IPS-11a (cell line): Measurements from ENCODE around the gene AGMO.
A peak's percentile ranks its signal among the peaks of the same experiment; 100 is the strongest.
"Not testable (repeated sequence)": the region's sequence is repeated elsewhere in the genome, so short reads cannot be mapped to it uniquely, and the experiment has no call there.

Source experiments
- H3K4me3 ChIP-seq: one replicate; pipeline ENCODE4 v1.5.1; 2013; ENCODE audit warnings: low read depth, low read length, control low read depth

The AGMO gene

DNA sequence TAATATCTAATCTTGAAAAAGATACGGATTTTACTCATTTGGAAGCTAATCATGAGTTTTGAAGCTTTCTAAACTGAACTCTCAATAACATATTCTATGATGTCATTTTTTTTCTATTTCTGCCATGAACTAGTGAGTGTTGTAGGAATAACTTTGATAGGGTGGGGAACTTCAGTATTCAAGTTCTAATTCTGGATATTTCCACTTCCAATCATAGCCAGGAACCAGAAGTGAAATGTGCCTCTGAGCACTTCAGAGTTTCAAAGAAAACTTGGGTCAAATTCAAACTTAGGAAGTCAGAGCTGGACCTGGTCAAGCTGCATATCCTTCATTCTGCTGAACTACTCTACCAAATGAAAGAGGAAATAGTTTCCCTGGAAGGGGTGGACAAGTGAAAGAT is 847 bp downstream of the AGMO start:
- no peak overlapping the region for H3K4me3 ChIP-seq

DNA sequence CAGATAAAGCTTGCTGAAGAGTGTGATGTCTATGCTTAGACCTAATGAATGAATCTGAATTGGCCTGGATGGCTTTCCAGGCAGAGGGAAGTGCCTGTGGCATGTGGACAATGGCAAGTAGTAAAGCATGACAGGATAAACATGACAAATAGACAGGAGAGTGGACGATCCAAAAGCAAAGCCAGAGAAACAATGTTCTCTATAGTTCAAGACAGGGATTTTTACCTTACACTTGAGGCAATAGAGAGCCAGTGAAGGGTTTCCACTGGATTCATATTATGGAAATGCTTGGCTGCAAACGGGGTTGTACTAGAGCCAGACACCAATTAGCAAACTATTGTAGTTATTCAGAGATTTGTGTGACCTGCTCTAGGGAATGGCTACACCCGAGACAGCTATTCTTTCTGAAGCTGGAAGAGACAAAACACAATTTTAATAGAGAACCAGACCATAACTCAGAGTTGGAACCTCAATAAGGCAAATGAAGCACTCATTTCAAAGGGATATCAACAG is 2.3 kb downstream of the AGMO start:
- H3K4me3 ChIP-seq: no peak overlapping the region

DNA sequence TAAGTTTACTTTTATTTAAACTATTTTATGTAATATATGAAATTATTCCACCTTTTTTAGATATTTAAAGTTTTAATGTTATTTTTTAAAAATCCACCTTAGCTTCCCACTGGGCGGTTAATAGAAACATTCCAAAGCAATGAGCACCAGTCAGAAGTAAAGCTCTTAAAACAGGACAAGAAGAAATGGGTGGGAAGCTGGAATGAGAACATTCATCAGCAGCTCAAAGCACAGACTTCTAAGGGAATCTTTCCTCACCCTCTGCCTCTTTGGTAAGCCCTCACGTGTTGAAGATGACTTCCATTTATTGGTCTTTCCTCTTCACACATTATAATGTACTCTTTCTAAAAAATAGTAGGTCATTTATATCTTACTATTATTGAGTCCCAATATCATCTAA is 3.1 kb downstream of the AGMO start:
- no peak overlapping the region for H3K4me3 ChIP-seq

DNA sequence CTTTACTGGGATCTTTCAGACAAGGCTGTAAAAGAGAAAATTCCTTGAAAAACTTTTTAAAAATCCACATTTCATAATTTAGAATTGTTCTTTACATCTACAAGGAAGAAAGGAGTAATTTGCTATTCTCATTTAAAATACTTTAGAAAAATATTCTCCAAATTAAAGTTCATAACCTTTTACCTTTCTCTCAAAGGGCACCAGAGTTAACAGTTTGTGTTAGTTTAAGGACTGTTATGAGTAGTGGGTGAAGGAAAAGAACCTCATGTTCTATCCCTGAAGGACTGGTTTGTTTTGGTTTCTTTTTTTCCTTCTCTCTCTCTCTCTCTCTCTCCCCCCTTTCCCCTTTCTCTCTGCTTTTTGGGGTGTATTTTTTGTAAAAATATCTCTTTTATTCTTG is 4.1 kb downstream of the AGMO start:
- no peak overlapping the region for H3K4me3 ChIP-seq

DNA sequence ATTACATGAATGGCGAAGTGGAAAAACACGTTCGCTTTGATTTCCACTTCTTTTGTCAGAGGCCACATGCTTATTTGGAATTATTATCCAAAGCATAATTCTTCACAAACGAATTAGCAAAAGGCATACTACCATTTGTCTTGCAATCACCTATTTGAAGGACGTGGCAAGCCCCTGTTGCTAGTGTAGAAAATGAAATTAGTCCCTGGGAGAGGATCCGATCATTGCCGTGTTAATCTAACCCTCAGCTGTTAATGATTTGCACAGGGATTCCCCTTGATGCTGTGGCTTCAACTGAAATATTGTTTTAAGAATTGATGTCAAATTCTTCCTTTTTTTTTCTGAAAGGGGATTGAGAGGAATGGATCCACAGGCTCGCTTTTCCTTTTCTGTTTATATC is 4.6 kb downstream of the AGMO start:
- H3K4me3 ChIP-seq: no peak overlapping the region

DNA sequence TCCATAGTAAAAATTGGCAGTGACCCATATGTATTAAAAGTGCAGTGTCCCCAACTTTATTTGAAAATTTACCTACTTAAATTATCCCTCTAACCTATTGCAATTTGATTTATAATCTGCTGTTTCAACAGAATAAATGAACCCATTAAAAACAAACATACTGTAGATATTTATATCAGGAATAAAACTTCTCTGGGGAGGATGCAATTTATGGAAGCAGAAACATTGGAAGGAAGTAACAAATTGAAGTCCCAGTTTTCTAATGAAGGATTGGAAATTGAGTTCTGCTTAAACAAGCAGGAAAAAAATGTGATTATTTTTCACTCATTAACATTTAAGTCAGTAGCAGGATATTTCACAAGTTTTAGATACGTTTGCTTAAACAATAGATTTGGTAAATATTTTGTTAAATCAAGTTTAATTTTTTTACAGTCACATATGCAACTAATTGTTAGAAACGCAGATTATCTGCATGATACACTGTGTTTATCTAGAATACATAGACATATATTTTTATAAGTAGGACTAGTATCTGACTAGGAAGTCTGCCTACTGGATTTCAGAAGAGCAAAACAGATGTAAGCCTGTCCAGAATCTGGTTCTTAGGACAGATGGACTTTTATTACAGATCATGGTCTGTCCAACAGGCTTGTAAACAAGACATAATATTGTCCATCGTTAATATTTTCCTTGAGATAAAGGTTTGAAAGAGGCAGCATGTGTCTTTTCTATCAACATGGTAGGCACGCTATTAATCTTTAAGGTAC is 5.3 kb downstream of the AGMO start:
- H3K4me3 ChIP-seq: no peak overlapping the region

DNA sequence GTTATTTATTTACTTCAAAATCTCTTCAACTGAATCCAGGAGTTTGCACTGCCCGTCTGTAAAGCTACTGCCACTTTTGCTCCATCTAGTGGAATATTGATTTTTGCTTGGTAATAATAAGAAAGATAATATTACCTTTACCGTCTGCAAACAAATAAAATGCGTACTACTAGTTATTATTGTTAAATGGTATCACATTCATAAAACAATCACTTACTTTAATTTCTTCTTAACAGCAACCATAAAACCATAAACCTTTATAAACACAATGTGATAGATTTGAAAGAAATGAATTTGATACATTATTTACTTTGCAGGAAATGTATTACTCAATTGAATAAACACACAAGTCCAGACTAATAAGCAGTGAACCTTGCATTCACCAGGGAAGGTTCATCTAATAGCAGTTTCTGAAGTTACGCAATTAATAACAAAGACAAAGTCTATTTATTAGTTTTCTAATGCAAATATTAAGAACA is 6.4 kb downstream of the AGMO start:
- H3K4me3 ChIP-seq: no peak overlapping the region

DNA sequence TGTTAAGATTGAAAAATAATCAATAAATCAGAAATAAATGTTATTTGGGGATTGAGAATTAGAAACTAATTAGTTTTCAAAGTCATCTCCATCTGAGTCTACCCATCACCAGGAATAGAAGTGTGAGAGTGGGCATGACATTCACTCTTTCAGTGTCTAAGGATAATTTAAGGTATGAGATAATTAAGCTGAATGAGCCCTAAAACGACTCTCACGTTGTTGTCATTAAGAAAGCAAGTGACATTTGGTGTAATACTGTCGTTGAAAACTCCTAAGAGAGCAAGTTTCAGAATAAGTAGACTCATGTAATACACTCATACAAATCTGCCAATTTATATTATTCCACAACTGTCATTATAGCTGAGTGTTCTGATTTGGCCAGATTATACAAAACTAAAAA is 7.1 kb downstream of the AGMO start:
- no peak overlapping the region for H3K4me3 ChIP-seq

DNA sequence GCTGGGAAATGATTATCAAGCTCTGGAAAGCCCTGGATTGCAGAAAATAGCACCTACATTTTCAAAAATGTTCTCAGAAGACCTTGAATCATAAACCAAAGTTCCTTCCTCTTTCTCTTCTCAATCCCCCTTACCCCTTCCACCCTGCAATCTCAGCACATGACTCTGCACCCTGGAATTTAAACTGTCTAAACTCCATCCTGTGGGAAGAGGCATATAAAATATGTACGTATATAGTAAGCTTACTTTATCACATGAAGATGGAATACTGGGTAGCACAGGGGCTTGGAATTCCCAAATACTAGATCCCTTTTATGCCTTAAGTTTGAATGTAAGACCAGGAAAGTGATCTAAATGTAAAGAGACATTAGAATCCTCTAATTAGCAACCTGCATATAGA is 7.7 kb downstream of the AGMO start:
- H3K4me3 ChIP-seq: no peak overlapping the region

DNA sequence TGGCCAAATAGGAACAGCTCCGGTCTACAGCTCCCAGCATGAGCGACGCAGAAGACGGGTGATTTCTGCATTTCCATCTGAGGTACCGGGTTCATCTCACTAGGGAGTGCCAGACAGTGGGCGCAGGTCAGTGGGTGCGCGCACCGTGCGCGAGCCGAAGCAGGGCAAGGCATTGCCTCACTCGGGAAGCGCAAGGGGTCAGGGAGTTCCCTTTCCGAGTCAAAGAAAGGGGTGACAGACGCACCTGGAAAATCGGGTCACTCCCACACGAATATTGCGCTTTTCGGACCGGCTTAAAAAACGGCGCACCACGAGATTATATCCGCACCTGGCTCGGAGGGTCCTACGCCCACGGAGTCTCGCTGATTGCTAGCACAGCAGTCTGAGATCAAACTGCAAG is 14.5 kb downstream of the AGMO start:
- H3K4me3 ChIP-seq: peak overlapping the region; percentile 8

DNA sequence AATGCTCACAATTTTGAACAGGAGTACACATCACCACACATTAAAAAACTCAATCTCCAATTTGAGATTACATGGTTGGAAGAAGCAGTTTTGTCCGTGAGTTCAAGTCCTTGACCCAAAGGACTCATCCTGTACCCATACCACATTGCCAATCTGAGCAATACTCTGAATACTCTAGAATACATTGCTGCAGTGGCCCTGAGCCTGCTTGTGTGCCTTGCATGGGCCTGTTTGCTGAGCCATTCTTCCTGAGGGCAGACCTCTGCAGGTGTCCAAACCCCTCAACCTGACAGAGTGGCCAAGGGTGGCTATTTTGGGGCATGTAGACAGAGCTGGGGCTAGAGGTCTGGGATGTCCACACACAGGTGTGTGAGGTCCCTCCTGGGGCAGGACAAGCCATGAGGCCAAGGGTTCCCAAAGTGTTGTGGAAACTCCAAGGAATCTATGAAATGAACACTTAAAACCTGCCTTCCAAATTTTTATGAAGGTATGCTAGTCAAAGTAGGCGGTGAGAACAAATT is 15.5 kb downstream of the AGMO start:
- H3K4me3 ChIP-seq: no peak overlapping the region

DNA sequence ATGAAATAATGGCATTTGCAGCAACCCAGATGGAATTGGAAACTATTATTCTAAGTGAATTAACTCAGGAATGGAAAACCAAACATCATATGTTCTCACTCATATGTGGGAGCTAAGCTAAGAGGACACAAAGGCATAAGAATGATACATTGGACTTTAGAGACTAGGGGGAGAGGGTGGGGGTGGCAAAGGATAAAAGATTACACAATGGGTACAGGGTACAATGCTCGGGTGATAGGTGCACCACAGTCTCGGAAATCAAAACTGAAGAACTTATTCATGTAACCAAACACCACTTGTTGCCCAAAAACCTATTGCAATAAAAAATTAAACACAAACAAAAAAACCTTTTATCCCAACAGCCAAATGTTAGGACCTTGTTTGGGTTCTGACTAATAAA is 17.8 kb downstream of the AGMO start:
- H3K4me3 ChIP-seq: no peak overlapping the region

DNA sequence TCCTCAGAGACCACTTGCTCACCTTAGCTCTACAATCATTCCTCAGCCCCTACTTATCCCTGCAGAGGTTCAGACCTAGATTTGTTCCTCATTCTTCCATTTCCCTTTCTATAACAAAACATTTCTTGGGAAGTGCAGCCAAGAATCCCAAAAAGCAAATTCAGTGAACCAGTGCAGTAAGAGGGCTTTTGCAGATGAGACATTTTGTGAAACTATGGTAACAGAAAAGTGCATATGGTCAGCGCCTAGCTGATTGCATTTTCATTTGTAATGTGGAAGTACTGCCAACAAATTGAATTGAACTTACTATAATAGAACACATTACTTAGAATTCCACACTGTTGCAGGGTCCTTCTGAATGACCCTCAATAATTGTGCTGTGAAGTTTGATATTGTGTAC is 18.6 kb downstream of the AGMO start:
- H3K4me3 ChIP-seq: no peak overlapping the region

DNA sequence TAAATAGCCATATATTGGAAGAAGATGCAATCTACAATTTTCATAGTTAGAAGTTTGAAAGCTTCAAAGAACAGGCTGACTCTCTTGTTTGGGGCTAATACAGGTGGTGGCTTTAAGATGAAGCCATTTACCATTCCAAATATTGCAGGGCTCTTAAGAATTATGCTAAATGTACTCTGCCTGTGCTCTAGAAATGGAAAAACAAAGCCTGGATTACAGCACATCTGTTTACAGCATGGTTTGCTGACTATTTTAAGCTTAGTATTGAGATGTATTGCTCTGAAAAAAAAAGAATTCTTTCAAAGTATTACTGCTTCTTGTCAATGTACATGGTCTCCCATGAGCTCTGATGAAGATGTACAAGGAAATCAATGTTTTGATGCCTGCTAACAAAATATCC is 34.2 kb downstream of the AGMO start:
- no peak overlapping the region for H3K4me3 ChIP-seq

DNA sequence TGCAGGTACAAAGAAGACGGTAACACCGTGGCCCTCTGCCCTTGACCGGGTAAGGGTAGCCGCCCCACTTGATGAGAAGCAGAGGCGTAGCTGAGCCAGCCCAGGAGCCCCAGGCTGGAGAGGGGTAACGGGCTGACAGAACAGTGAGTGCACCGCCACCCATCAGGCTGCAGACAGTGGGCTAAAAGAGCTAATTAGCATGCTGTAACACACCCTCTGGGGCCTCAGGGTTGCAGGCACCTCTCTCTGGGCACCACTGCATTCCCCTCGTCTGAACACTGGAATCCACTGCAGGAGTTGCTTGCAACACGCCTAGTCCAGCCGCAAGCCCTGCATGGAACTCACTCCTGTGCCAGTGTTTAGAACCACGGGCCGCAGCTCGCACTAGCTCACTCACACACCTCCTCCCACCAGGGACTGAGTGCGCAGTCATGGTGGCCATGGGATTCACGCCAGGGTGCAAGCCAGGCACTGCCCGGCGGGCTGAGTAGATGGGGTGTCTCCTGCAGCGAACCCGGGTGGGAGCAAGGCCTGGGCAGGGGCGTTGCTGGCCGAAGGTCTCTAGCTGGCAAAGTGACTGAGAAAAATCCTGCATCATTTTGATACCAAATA is 36.1 kb downstream of the AGMO start:
- H3K4me3 ChIP-seq: no peak overlapping the region

DNA sequence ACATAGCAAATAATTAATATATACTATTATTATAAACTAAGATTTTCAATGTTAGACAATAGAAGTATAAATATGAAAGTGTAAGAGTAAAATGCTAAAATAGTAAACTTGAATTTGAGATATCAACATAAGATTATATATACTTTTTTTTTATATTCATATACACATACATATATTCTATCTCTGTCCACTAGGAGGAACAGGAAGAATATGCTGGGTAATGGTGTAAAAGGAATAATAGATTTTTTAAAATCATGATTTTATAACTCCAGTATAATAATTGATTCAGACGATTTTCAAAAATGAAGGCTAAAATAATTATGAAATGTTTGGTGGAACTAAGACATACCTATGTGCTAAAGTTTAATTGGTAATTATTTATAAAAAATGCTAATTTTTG is 37.7 kb downstream of the AGMO start:
- H3K4me3 ChIP-seq: no peak overlapping the region

DNA sequence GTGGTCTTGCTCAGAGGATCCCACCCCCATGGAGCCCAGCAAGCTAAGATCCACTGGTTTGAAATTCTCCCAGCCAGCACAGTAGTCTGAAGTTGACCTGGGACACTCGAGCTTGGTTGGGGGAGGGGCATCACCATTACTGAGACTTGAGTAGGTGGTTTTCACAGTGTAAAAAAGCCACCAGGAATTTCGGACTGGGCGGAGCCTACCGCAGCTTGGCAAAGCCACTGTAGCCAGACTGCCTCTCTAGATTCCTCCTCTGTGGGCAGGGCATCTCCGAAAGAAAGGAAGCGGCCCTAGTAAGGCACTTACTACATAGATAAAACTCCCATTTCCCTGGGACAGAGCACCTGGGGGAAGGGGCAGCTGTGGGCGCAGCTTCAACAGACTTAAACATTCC is 44.0 kb downstream of the AGMO start:
- H3K4me3 ChIP-seq: not testable (repeated sequence)

DNA sequence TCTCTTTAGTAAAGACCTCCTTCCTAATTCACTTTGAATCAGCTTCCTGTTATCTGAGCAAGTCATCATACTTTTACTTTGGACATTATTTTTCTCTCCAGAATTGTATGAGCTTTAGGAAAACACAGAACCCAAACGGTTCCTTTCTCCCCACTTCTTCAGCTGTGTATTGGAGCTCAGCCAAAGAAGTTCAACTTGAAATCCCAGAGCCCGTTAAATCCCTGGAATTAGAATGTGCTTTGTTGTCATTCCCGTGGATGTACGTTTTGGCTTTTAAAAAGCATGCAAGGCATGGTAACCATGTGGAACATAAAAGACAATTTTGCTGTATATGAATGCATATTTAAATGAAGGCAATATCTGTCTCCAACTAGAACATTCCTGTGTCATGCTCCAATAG is 46.6 kb downstream of the AGMO start:
- no peak overlapping the region for H3K4me3 ChIP-seq

DNA sequence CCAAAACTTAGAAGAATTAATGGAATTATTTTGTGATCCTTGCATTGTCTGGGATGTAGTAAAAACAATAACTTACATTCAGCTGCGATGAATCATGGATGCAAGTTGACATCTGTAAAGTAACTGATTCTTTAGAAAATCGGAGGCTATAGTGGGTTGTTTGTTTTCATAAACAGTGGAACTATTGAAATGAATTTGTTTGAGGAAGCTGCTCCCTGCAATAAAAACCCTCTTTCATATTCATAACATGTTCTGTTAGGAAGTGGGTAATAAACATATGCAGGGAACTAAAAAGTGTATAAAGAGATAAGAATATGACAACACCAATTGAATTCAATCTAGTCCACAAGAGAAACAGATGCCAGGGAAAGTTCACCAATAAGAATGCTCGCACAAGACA is 53.6 kb downstream of the AGMO start:
- H3K4me3 ChIP-seq: no peak overlapping the region

DNA sequence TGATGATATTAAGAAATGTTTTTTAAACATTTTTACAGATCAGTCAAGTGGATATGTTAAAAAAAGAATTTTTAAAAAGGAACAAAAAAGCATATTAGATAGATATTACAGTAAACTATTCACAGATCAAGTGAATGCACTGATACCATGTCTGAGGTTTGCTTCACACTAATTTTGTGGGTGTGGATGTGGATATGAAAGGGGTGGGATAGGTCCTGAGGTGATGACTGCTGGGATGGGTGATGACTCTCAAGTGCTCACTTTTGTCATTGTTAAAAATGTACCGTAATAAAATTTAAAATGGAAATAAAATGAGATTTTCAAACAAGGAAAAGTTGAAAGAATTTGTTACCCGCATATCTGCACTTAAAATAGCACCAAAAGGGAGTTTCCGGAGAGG is 54.1 kb downstream of the AGMO start:
- no peak overlapping the region for H3K4me3 ChIP-seq

DNA sequence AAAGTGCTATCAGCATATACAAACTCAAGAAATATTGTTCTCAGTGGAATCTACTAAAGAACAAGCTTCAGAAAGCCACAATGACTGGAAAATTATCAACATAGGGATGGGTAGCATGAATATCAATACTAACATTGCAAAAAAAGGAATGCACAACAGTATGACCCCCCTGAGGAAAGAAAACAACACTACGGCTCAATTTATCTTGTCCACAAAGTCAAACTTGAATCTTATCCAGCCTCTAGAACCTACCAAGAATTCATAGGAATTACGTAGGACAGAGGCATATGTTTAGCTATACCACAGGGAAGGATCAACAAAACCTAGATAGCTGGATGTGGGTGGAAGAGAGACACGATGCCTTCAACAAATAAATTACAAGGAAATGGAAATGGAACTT is 54.6 kb downstream of the AGMO start:
- no peak overlapping the region for H3K4me3 ChIP-seq

DNA sequence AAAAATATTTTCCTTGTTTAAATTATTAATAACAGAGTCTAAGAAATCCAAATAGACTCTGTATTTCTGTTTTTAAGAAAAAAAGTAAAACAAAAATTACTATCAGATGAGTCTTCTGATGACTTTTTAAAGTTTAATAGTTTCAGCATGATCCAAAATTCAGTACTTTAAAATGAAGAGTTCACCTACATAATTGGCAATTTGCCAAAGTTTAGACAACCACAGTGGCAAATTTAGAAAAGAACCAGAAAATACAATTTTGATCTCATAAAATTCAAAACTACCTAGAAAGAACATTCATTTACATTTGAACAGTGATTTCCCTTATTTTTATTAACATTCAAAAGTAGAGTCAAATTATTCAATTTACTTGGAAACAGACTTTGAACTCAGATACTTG is 56.1 kb downstream of the AGMO start:
- H3K4me3 ChIP-seq: no peak overlapping the region
